H9 (cell line): ENCODE data around the gene KCNMA1. TPM values are rescaled to one million over a fixed set of nuclear protein-coding genes. Genes with fewer than 3 reads are reported as not detected.
"Not testable (repeated sequence)": the region's sequence is repeated elsewhere in the genome, so short reads cannot be mapped to it uniquely, and the experiment has no call there.

ENCODE experiments used
- DNase-seq: peaks from one replicate; pipeline ENCODE4 v3.0.0-alpha.2; 2017
- H2AFZ ChIP-seq: one replicate; pipeline ENCODE4 v1.6.1; 2013; ENCODE audit warnings: mild to moderate bottlenecking, low read length, control low read depth, moderate library complexity
- H2AK5ac ChIP-seq: 2 replicates; pipeline ENCODE4 v1.6.1; 2013; ENCODE audit warnings: low read length, control low read depth, mixed read lengths; ENCODE audit not compliant: insufficient read length
- H2BK120ac ChIP-seq: one replicate; pipeline ENCODE4 v1.6.1; 2013; ENCODE audit warnings: low read depth, mild to moderate bottlenecking, low read length, control low read depth, inconsistent platforms; ENCODE audit not compliant: poor library complexity, severe bottlenecking
- H2BK12ac ChIP-seq: 2 replicates; pipeline ENCODE4 v1.6.1; 2013; ENCODE audit warnings: low read length, control low read depth, mixed read lengths, low read depth; ENCODE audit not compliant: insufficient read length
- H2BK15ac ChIP-seq: 2 replicates; pipeline ENCODE4 v1.6.1; 2013; ENCODE audit warnings: low read depth, low read length, control low read depth
- H2BK20ac ChIP-seq: one replicate; pipeline ENCODE4 v1.6.1; 2013; ENCODE audit warnings: low read depth, mild to moderate bottlenecking, low read length, control low read depth, inconsistent platforms; ENCODE audit not compliant: poor library complexity, severe bottlenecking
- H2BK5ac ChIP-seq: 2 replicates; pipeline ENCODE4 v1.6.1; 2013; ENCODE audit warnings: low read length, control low read depth, mixed read lengths; ENCODE audit not compliant: insufficient read length
- H3K14ac ChIP-seq: 2 replicates; pipeline ENCODE4 v1.6.1; 2013; ENCODE audit warnings: low read length, control low read depth; ENCODE audit not compliant: insufficient read depth
- H3K18ac ChIP-seq: 2 replicates; pipeline ENCODE4 v1.6.1; 2013; ENCODE audit warnings: low read depth, mild to moderate bottlenecking, mixed read lengths, low read length, control low read depth; ENCODE audit not compliant: insufficient read length
- H3K23ac ChIP-seq: 2 replicates; pipeline ENCODE4 v1.6.1; 2013; ENCODE audit warnings: low read length, control low read depth, mixed read lengths, low read depth; ENCODE audit not compliant: insufficient read length
- H3K23me2 ChIP-seq: 2 replicates; pipeline ENCODE4 v1.6.1; 2013; ENCODE audit warnings: low read depth, mild to moderate bottlenecking, mixed read lengths, low read length, control low read depth; ENCODE audit not compliant: insufficient read length, poor library complexity, severe bottlenecking
- H3K27ac ChIP-seq: 2 replicates; pipeline ENCODE4 v1.5.1; 2013; ENCODE audit warnings: low read length, control low read depth, mixed read lengths, low read depth; ENCODE audit not compliant: insufficient read length
- H3K27me3 ChIP-seq: 2 replicates; pipeline ENCODE4 v1.6.1; 2013; ENCODE audit warnings: low read length, control low read depth, inconsistent platforms; ENCODE audit not compliant: insufficient read depth
- H3K4ac ChIP-seq: 2 replicates; pipeline ENCODE4 v1.6.1; 2013; ENCODE audit warnings: low read depth, mild to moderate bottlenecking, control low read depth, inconsistent platforms, low read length, moderate library complexity
- H3K4me1 ChIP-seq: 2 replicates; pipeline ENCODE4 v1.6.1; 2013; ENCODE audit warnings: low read length, control low read depth, inconsistent platforms; ENCODE audit not compliant: insufficient read depth
- H3K4me2 ChIP-seq: 2 replicates; pipeline ENCODE4 v1.6.1; 2013; ENCODE audit warnings: low read length, control low read depth, mixed read lengths; ENCODE audit not compliant: insufficient read length, insufficient read depth
- H3K56ac ChIP-seq: 2 replicates; pipeline ENCODE4 v1.6.1; 2013; ENCODE audit warnings: low read depth, mild to moderate bottlenecking, mixed read lengths, low read length, control low read depth; ENCODE audit not compliant: insufficient read length
- H3K79me1 ChIP-seq: 2 replicates; pipeline ENCODE4 v1.6.1; 2013; ENCODE audit warnings: low read depth, mild to moderate bottlenecking, moderate library complexity, low read length, control low read depth, inconsistent platforms; ENCODE audit not compliant: insufficient read depth, poor library complexity, severe bottlenecking
- H3K79me2 ChIP-seq: 2 replicates; pipeline ENCODE4 v1.6.1; 2013; ENCODE audit warnings: low read length, control low read depth, inconsistent platforms; ENCODE audit not compliant: insufficient read depth
- H3K9ac ChIP-seq: 2 replicates; pipeline ENCODE4 v1.6.1; 2013; ENCODE audit warnings: low read length, control low read depth, mixed read lengths; ENCODE audit not compliant: insufficient read length; ENCODE audit errors: extremely low read depth
- H3K9me3 ChIP-seq: one replicate; pipeline ENCODE4 v1.6.1; 2013; ENCODE audit warnings: low read depth, low read length, inconsistent platforms; ENCODE audit not compliant: control insufficient read depth
- H3T11ph ChIP-seq: one replicate; pipeline ENCODE4 v1.6.1; 2013; ENCODE audit warnings: mild to moderate bottlenecking, low read length, control low read depth, inconsistent platforms
- H4K20me1 ChIP-seq: one replicate; pipeline ENCODE4 v1.6.1; 2013; ENCODE audit not compliant: control insufficient read depth, insufficient read length, insufficient read depth
- H4K5ac ChIP-seq: 2 replicates; pipeline ENCODE4 v1.6.1; 2013; ENCODE audit warnings: low read depth, mild to moderate bottlenecking, mixed read lengths, low read length, control low read depth; ENCODE audit not compliant: insufficient read length
- H4K8ac ChIP-seq: replicated peaks from 2 replicates; pipeline ENCODE4 v1.6.1; 2013; ENCODE audit warnings: low read length, control low read depth, mixed read lengths, low read depth; ENCODE audit not compliant: insufficient read length
- H4K91ac ChIP-seq: 2 replicates; pipeline ENCODE4 v1.6.1; 2013; ENCODE audit warnings: low read depth, mild to moderate bottlenecking, moderate library complexity, mixed read lengths, low read length, control low read depth; ENCODE audit not compliant: insufficient read length
- H3K27ac Mint-ChIP-seq, 3 experiments: 2 replicates in 2 of 3; 3 replicates in 1 of 3; pipeline ENCODE4 v1.8.0; 2020 to 2021; ENCODE audit warnings: mixed read lengths in 3 of 3, mild to moderate bottlenecking in 1 of 3, moderate library complexity in 1 of 3
- H3K27me3 Mint-ChIP-seq: 2 replicates; pipeline ENCODE4 v1.8.0; 2021; ENCODE audit warnings: low read depth, mild to moderate bottlenecking, moderate library complexity, mixed read lengths
- H3K36me3 Mint-ChIP-seq, 3 experiments: 2 replicates in 2 of 3; 3 replicates in 1 of 3; pipeline ENCODE4 v1.8.0; 2020 to 2021; ENCODE audit warnings: low read depth in 3 of 3, mixed read lengths in 3 of 3; ENCODE audit not compliant: insufficient read depth in 1 of 3
- H3K4me1 Mint-ChIP-seq, 2 experiments: 2 replicates each; pipeline ENCODE4 v1.8.0; 2020; ENCODE audit warnings: mixed read lengths in 2 of 2
- H3K4me3 Mint-ChIP-seq, 2 experiments: 2 replicates in 1 of 2; 3 replicates in 1 of 2; pipeline ENCODE4 v1.8.0; 2020 to 2021; ENCODE audit warnings: mild to moderate bottlenecking in 2 of 2, mixed read lengths in 2 of 2, moderate library complexity in 1 of 2
- H3K9me3 Mint-ChIP-seq, 2 experiments: 2 replicates in 1 of 2; 3 replicates in 1 of 2; pipeline ENCODE4 v1.8.0; 2020; ENCODE audit warnings: mild to moderate bottlenecking in 2 of 2, mixed read lengths in 2 of 2, moderate library complexity in 1 of 2
- CTCF ChIP-seq: fragments of 200-600 bp; sonication (generic); conservative IDR thresholded peaks from 3 replicates; pipeline ENCODE4 v1.8.0; 2021; ENCODE audit warnings: antibody characterized with exemption, mild to moderate bottlenecking
- WGBS: extraction: QIAGEN DNeasy Blood & Tissue Kit; methylation state at CpG from one replicate; pipeline ENCODE4 v1.1.7; 2013; ENCODE audit warnings: missing lambda C conversion rate, low lambda C conversion rate, mixed read lengths; ENCODE audit not compliant: insufficient read length; ENCODE audit errors: extremely low coverage; 5-methylcytosine and 5-hydroxymethylcytosine counted together
- total RNA-seq: library from RNA; stranded (reverse); gene quantifications from 2 replicates; pipeline ENCODE4 v1.2.1, GENCODE V29; 2021

KCNMA1 gene
- total RNA-seq, 1 experiment from 2014 or later = 2.0 TPM

GRCh38 chr10:77388571-77389100, 249.0 kb downstream of the KCNMA1 start:
- Histone ChIP-seq H2AFZ (no peak overlapping the region), H4K91ac (no peak overlapping the region), H3K79me2 (no peaks in the 10 kb centered on the region), H4K20me1 (no peaks in the 10 kb centered on the region), H3K9ac (no peak overlapping the region), H2BK20ac (no peak overlapping the region), H2BK5ac (no peak overlapping the region), H3K14ac (no peak overlapping the region), H2AK5ac (no peak overlapping the region), H3K9me3 (no peaks in the 10 kb centered on the region), H2BK120ac (no peak overlapping the region), H3K4me2 (no peak overlapping the region), H3K23me2 (no peaks in the 10 kb centered on the region), H3K23ac (no peak overlapping the region), H3K4ac (no peak overlapping the region), H3K79me1 (no peaks in the 10 kb centered on the region), H3K18ac (no peak overlapping the region), H3K4me1 (peaks cover 5% of the 10 kb centered on the region; the same call in 1 of the 2 replicates), H3K27ac (no peak overlapping the region), H3T11ph (no peak overlapping the region), H2BK15ac (no peak overlapping the region), H2BK12ac (no peak overlapping the region), H4K5ac (no peak overlapping the region), H3K27me3 (no peaks in the 10 kb centered on the region), H4K8ac (no peak overlapping the region), H3K56ac (no peak overlapping the region)
- Mint-ChIP-seq H3K27me3 (no peaks in the 10 kb centered on the region; the same call in none of the 2 replicates), H3K36me3 (no peaks in the 10 kb centered on the region), H3K27ac (no peak overlapping the region), H3K4me1 (peaks cover 37 to 45% of the 10 kb centered on the region in 2 experiments), H3K9me3 (no peaks in the 10 kb centered on the region), H3K4me3 (no peak overlapping the region)
- no peak for TF ChIP-seq CTCF
- WGBS = no CpG with 5 or more reads among the region's 2 CpGs
- DNase-seq = no peak

DNA sequence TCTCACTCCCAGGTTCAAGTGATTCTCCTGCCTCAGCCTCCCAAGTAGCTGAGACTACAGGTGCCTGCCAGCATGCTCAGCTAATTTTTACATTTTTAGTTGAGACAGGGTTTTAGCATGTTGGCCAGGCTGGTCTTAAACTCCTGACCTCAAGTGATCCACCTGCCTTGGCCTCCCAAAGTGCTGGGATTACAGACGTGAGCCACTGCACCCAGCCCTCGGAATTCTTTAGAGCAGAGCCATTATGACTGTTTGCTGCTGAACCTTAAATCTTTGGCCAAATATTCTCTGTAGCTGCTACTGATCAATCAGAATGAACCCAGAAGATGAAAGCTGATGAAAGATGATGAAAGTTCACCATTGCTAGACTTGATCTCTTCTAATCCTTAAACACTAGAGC, 249.9 kb downstream of the KCNMA1 start:
- not testable (repeated sequence) for H3K36me3 Mint-ChIP-seq, H2BK12ac ChIP-seq, H3K9me3 Mint-ChIP-seq, H2BK5ac ChIP-seq, H3K27me3 Mint-ChIP-seq, H2BK120ac ChIP-seq, H3K23ac ChIP-seq, H3K14ac ChIP-seq, H3K4ac ChIP-seq, H3K9ac ChIP-seq, H4K20me1 ChIP-seq, H3T11ph ChIP-seq, H3K56ac ChIP-seq, H3K4me1 ChIP-seq, H3K23me2 ChIP-seq, H3K79me1 ChIP-seq, H3K4me2 ChIP-seq, H3K18ac ChIP-seq, H4K8ac ChIP-seq, H3K27ac Mint-ChIP-seq, H4K91ac ChIP-seq, H3K4me3 Mint-ChIP-seq, H2AFZ ChIP-seq, H3K79me2 ChIP-seq, H4K5ac ChIP-seq, H2AK5ac ChIP-seq, H3K27me3 ChIP-seq, H2BK15ac ChIP-seq, H2BK20ac ChIP-seq, DNase-seq, H3K27ac ChIP-seq, H3K9me3 ChIP-seq
- H3K4me1 Mint-ChIP-seq = peaks cover 36 to 45% of the 10 kb centered on the region in 2 experiments
- WGBS = no CpG with 5 or more reads among the region's 2 CpGs
